Kidney epithelial cell (primary cell): ENCODE results near the gene PMAIP1. TPM values are rescaled to one million over a fixed set of nuclear protein-coding genes. Genes with fewer than 3 reads are reported as not detected.

Experiments used
- DNase-seq: peaks from one replicate; pipeline ENCODE4 v3.0.0-alpha.2; 2010; ENCODE audit warnings: low read depth
- H3K27me3 ChIP-seq: 2 replicates; pipeline ENCODE4 v1.6.0; 2011; ENCODE audit warnings: low read length; ENCODE audit not compliant: control insufficient read depth, insufficient read depth
- H3K36me3 ChIP-seq: 2 replicates; pipeline ENCODE4 v1.5.1; 2011; ENCODE audit warnings: low read length; ENCODE audit not compliant: control insufficient read depth, insufficient read depth
- H3K4me3 ChIP-seq: 2 replicates; pipeline ENCODE4 v1.5.1; 2011; ENCODE audit warnings: low read depth, mild to moderate bottlenecking, control low read depth, low read length
- CTCF ChIP-seq: IDR thresholded peaks from 2 replicates; pipeline ENCODE4 v1.5.1; 2011; ENCODE audit warnings: mild to moderate bottlenecking, moderate library complexity, low read length, control low read depth, inconsistent platforms; ENCODE audit not compliant: insufficient read depth, poor library complexity, severe bottlenecking
- total RNA-seq: library from RNA; depleted of rRNA; stranded (reverse); fragments of >200 nt; gene quantifications from 2 replicates; pipeline ENCODE4 v1.2.3, GENCODE V29; 2015

Gene PMAIP1
- total RNA-seq, 1 donor from 2014 or later: 73.9 TPM

DNA sequence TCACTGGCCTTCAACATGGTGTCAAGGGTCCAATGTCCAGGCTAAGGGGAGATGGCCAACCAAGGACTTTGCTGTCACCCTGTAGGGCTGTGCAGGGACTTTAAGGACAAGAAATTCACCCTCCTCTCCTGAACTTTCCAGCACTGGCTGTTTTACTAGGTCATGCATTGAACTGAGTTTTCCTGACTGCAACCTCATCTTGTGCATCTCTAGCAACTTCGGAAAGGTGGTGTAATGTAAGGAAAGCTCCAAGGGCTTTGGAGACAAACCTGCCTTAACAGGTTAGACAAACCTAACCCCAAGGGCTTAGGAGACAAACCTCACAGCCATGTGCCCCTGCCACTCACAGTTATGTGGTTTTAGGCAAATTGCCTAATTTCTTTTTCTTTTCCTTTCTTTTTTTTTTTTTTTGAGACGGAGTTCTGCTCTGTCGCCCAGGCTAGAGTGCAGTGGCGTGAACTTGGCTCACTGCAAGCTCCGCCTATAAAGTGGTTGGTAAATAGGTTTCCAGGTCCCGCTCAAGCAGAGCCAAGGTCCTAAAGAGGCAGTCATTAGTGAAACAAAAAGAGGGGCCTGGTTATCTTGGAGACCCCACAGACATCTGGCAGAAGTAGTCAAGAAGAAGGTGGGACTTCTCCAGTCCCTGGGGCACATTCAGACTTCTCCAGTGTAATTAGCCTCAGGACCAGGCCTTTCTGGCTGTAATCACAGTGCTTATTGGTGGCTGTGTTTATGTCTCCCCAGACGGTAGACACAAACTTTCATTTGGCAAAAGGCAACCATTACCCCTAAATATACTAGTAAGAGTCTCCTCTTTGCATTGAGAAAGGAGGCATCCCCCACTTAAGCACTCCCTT lies 37.6 kb upstream of the PMAIP1 start:
- H3K27me3 ChIP-seq: no peaks in the 10 kb centered on the region
- DNase-seq: no peak
- no peaks in the 10 kb centered on the region for H3K36me3 ChIP-seq
- TF ChIP-seq CTCF: no peak
- no peak overlapping the region for H3K4me3 ChIP-seq

DNA sequence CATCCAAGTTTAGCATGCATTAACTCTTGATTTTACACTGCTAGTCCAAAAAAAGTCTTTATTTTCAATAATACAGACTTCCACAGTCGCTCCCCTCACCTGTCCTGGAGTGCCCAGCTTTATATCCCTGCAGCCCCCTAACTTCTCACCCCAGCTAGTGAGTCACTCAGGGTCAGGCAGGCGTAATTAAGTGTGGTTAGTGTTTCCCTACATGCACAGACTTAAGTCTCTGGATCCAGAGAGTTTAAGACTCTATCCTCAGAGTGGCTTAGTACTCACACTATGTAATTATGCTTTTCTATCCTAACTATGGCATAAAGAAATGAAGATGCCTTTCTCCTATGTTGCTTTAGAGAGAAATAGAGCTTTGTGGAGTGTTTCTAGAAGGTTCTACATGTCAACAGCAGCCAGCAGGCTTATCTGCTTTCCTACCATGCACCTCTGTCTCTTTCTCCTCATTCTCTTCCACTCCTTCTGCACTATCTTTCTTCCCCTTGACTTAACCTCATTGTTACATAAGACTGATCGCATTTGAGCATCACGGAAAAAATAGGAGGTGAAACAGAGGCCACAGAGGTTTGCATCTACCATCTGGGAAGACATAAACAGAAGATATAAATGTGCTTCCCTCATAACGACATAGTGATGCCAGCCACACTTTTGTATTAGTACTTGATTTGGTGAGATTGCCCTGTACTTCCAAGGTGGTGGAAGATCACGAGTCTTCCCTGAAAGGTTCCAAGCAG lies 34.4 kb upstream of the PMAIP1 start:
- no peak overlapping the region for H3K4me3 ChIP-seq
- no peak for DNase-seq

DNA sequence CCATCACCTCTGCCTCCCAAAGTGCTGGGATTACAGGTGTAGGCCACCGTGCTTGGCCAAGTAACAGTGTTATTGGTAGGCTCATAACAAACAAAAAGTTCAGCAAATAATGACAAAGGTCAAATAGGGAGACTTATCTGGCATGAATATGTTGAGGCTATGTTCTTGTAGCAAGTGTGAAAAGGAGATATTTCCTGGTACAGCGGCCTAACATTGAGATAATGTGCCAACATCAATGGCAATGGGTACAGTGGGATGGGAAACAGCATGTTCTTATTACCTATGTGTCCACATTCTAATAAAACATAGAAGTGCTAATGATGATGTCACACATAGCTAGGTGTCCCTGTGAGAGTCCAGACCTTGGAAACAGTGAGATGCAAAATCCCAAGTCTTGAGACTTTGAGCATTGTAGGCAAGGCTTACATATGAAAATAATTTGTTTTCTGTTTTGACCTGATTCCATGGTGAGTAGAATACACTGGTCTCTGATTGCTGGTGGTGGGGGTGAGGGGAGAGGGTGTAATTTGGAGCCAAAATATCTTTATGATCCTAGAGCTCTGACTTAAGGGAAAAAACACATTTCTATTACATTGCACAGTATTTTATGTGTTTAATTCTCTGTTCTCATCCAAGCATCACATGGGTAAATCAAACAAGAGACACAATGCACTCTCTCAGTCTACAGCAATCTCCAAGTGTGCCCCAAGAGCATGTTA lies 33.1 kb upstream of the PMAIP1 start:
- no peak overlapping the region for H3K4me3 ChIP-seq
- no peaks in the 10 kb centered on the region for H3K27me3 ChIP-seq
- TF ChIP-seq CTCF: no peak
- no peaks in the 10 kb centered on the region for H3K36me3 ChIP-seq
- DNase-seq: no peak

More for the DNA sequence above, 34.4 kb upstream of the PMAIP1 start:
- Histone ChIP-seq H3K27me3 (no peaks in the 10 kb centered on the region), H3K36me3 (no peaks in the 10 kb centered on the region)
- no peak for TF ChIP-seq CTCF

GRCh38 chr18:59867337-59868104 lies 32.3 kb upstream of the PMAIP1 start:
- DNase-seq: no peak
- TF ChIP-seq CTCF: no peak
- Histone ChIP-seq H3K36me3 (no peaks in the 10 kb centered on the region), H3K27me3 (no peaks in the 10 kb centered on the region), H3K4me3 (no peak overlapping the region)

- no peak for TF ChIP-seq CTCF
- DNase-seq: no peak
- Histone ChIP-seq H3K27me3 (no peaks in the 10 kb centered on the region), H3K36me3 (no peaks in the 10 kb centered on the region), H3K4me3 (no peak overlapping the region)
Measured at GRCh38 chr18:59870623-59871130, 29.1 kb upstream of the PMAIP1 start.
